Hepatocyte (in vitro differentiated cells): ENCODE data around the gene DSCAM. TPM values are rescaled to one million over a fixed set of nuclear protein-coding genes. Genes with fewer than 3 reads are reported as not detected.

Experiments used
- DNase-seq: peaks from one replicate; pipeline ENCODE4 v3.0.0-alpha.2; 2016; ENCODE audit warnings: low spot score
- H2AFZ ChIP-seq: fragments of 200-600 bp; sonication (generic); 2 replicates; pipeline ENCODE4 v1.6.0; 2016; ENCODE audit warnings: antibody characterized with exemption, mild to moderate bottlenecking
- H3K27ac ChIP-seq: fragments of 200-600 bp; sonication (generic); 2 replicates; pipeline ENCODE4 v1.5.1; 2016; ENCODE audit warnings: mild to moderate bottlenecking
- H3K27me3 ChIP-seq: fragments of 200-600 bp; sonication (generic); 2 replicates; pipeline ENCODE4 v1.6.1; 2016
- H3K36me3 ChIP-seq: fragments of 200-600 bp; sonication (generic); replicated peaks from 2 replicates; pipeline ENCODE4 v1.5.1; 2016; ENCODE audit warnings: low read depth; ENCODE audit not compliant: insufficient read depth
- H3K4me1 ChIP-seq: fragments of 200-600 bp; sonication (generic); 2 replicates; pipeline ENCODE4 v1.5.1; 2016; ENCODE audit warnings: mild to moderate bottlenecking, moderate library complexity; ENCODE audit not compliant: insufficient read depth
- H3K4me2 ChIP-seq: fragments of 200-600 bp; sonication (generic); 2 replicates; pipeline ENCODE4 v1.6.0; 2016
- H3K4me3 ChIP-seq: fragments of 200-600 bp; sonication (generic); 2 replicates; pipeline ENCODE4 v1.5.1; 2016; ENCODE audit warnings: mild to moderate bottlenecking
- H3K79me2 ChIP-seq: fragments of 200-600 bp; sonication (generic); 2 replicates; pipeline ENCODE4 v1.6.0; 2017; ENCODE audit warnings: mild to moderate bottlenecking
- H3K9me2 ChIP-seq: fragments of 200-600 bp; sonication (generic); replicated peaks from 2 replicates; pipeline ENCODE4 v1.6.0; 2017; ENCODE audit warnings: mild to moderate bottlenecking; ENCODE audit not compliant: insufficient read depth
- H3K9me3 ChIP-seq: fragments of 200-600 bp; sonication (generic); 2 replicates; pipeline ENCODE4 v1.5.1; 2016; ENCODE audit warnings: low read depth, mild to moderate bottlenecking
- H4K20me1 ChIP-seq: fragments of 200-600 bp; sonication (generic); 2 replicates; pipeline ENCODE4 v1.6.0; 2016; ENCODE audit warnings: mild to moderate bottlenecking; ENCODE audit not compliant: insufficient read depth, poor library complexity, severe bottlenecking
- CTCF ChIP-seq: fragments of 200-600 bp; sonication (generic); IDR thresholded peaks from 2 replicates; pipeline ENCODE4 v1.5.1; 2016; ENCODE audit warnings: antibody characterized with exemption, mild to moderate bottlenecking; ENCODE audit not compliant: poor library complexity
- EZH2 ChIP-seq: fragments of 200-600 bp; sonication (generic); IDR thresholded peaks from 2 replicates; pipeline ENCODE4 v1.6.1; 2016; ENCODE audit warnings: antibody characterized with exemption, mild to moderate bottlenecking, borderline replicate concordance
- EZH2phosphoT487 ChIP-seq: fragments of 200-600 bp; sonication (generic); IDR thresholded peaks from one replicate; pipeline ENCODE4 v1.6.1; 2018; ENCODE audit warnings: antibody characterized with exemption, mild to moderate bottlenecking, low read depth, moderate library complexity; ENCODE audit not compliant: unreplicated experiment, severe bottlenecking
- WGBS: methylation state at CpG from one replicate; pipeline ENCODE4 v1.1.6; 2016; ENCODE audit warnings: low lambda C conversion rate; ENCODE audit errors: missing lambda C conversion rate; 5-methylcytosine and 5-hydroxymethylcytosine counted together
- polyA plus RNA-seq: library from polyadenylated mRNA; unstranded; fragments of >200 nt; fragmentation: Nextera tagmentation; extraction: Ambion mirVana; gene quantifications from 2 replicates; pipeline ENCODE4 v1.2.1, GENCODE V29; 2016
- total RNA-seq: library from RNA; depleted of rRNA; stranded (reverse); fragments of >200 nt; gene quantifications from 2 replicates; pipeline ENCODE4 v1.2.3, GENCODE V29; 2014

DSCAM gene
- total and polyA plus RNA-seq, 2 experiments from 2014 or later = 0.33 TPM; not detected in 1

- no peak overlapping the region for H3K27ac ChIP-seq
- H3K9me3 ChIP-seq = no peaks in the 10 kb centered on the region
- peak; percentile 25 for DNase-seq
- no peaks in the 10 kb centered on the region for H3K27me3 ChIP-seq
- 72% methylated on average over 13 of the region's 13 CpGs for WGBS
- H3K4me3 ChIP-seq = no peak overlapping the region
- H3K4me1 ChIP-seq = no peaks in the 10 kb centered on the region
- no peaks in the 10 kb centered on the region for H3K9me2 ChIP-seq
- no peaks in the 10 kb centered on the region for H3K36me3 ChIP-seq
- no peaks in the 10 kb centered on the region for H3K79me2 ChIP-seq
- H3K4me2 ChIP-seq = no peak overlapping the region
- no peaks in the 10 kb centered on the region for H4K20me1 ChIP-seq
- no peak overlapping the region for H2AFZ ChIP-seq
- TF ChIP-seq EZH2phosphoT487 (no peak), CTCF (no peak), EZH2 (no peak)
These were observed 592.2 kb downstream of the DSCAM start for GRCh38 chr21:40254540-40255465.

GRCh38 chr21:40253112-40253511 lies 593.8 kb downstream of the DSCAM start:
- TF ChIP-seq EZH2 (no peak), EZH2phosphoT487 (no peak), CTCF (no peak)
- Histone ChIP-seq H3K79me2 (no peaks in the 10 kb centered on the region), H3K27me3 (no peaks in the 10 kb centered on the region), H3K27ac (no peak overlapping the region), H3K9me3 (no peaks in the 10 kb centered on the region), H3K4me2 (no peak overlapping the region), H3K36me3 (no peaks in the 10 kb centered on the region), H3K4me3 (no peak overlapping the region), H3K9me2 (no peaks in the 10 kb centered on the region), H2AFZ (no peak overlapping the region), H3K4me1 (no peaks in the 10 kb centered on the region), H4K20me1 (no peaks in the 10 kb centered on the region)
- DNase-seq = no peak
- 86% methylated on average over 3 of the region's 3 CpGs for whole genome bisulfite sequencing

GRCh38 chr21:40250514-40251294 lies 596.3 kb downstream of the DSCAM start:
- H3K4me2 ChIP-seq = no peak overlapping the region
- 82% methylated on average over 7 of the region's 7 CpGs for WGBS
- no peak overlapping the region for H2AFZ ChIP-seq
- no peak overlapping the region for H3K27ac ChIP-seq
- H4K20me1 ChIP-seq = no peaks in the 10 kb centered on the region
- TF ChIP-seq EZH2phosphoT487 (no peak), EZH2 (no peak), CTCF (no peak)
- DNase-seq = no peak
- no peaks in the 10 kb centered on the region for H3K9me2 ChIP-seq
- H3K36me3 ChIP-seq = no peaks in the 10 kb centered on the region
- H3K4me3 ChIP-seq = no peak overlapping the region
- H3K27me3 ChIP-seq = no peaks in the 10 kb centered on the region
- H3K79me2 ChIP-seq = no peaks in the 10 kb centered on the region
- H3K9me3 ChIP-seq = no peaks in the 10 kb centered on the region
- no peaks in the 10 kb centered on the region for H3K4me1 ChIP-seq
